ENCODE results near the gene TMCC2.

DNA sequence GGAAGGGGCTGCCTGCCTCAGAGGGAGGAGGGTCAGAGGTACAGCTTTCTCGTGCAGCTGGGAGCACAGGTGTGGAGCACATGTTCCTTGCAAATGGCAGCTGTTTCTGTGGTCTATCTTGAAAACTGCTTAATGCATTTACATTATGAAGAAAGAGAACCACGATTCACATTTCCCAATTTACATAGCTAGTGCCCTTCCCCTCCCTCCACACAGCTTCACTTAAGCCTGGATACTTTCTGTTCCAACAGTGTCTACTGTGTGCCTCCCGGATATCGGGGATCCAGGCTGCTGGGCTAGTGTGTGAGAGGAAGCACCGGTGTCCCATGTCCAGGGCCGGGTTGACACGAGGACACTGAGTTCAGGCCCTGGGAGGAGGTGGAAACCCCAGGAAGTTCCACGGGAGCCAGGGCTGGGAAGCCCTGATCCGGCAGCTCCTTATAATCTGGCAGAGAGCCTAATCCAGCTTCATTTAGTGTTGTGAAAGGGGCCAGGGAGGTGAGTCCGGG is 31.6 kb downstream of the TMCC2 start:
- TF ChIP-seq CTCF (IDR thresholded peaks at IDR 0.05) (no peak), REST (IDR thresholded peaks at IDR 0.05; ENCODE audit: insufficient read depth in 1 of 2, low read depth in 2 of 2, low read length in 1 of 2) (no peak), POLR2AphosphoS5 (IDR thresholded peaks at IDR 0.05; ENCODE audit: low read depth, low read length) (no peak), SIN3A (IDR thresholded peaks at IDR 0.05; ENCODE audit: borderline replicate concordance, insufficient read depth, low read depth, low read length) (no peak), TCF7L2 (IDR thresholded peaks at IDR 0.05; ENCODE audit: low read depth, low read length) (no peak)
